ENCODE data around the gene CD47.

DNA sequence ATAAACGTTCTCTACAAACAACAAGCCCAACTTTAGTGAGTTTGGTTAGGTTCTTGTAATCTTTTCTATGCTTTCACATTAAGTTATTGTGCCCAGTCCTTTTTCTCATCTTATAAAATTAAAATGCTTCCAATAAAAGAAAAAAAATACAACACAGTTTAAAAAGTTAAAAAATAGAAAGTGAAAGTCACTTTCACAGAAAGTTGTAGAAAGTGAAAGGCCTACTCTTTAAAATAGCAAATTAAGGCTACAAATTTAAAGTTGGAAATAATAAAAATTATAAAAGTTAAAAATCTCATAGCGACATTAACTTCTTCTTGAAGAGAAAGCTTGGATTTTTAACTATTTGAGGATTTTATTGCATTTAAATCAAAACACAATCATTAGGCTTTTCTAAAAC, 35.9 kb downstream of the CD47 start:
- TF ChIP-seq POLR2A (IDR thresholded peaks at IDR 0.05) (no peak), CTCF (IDR thresholded peaks at IDR 0.05) (no peak)
